ENCODE measurements around the gene KLK15.

The KLK15 gene

GRCh38 chr19:50833117-50833801 is at the start of gene KLK15:
Gene KLK15 (minus strand): TSS chr19:50833574. CDS start chr19:50831492, 2,082 bp downstream.
- DNase-seq, result no peak

GRCh38 chr19:50882188-50882587 is 48.8 kb upstream of the KLK15 start:
- DNase-seq, result no peak

GRCh38 chr19:50880241-50880640 is 46.9 kb upstream of the KLK15 start:
- DNase-seq, result no peak

GRCh38 chr19:50878851-50879250 is 45.5 kb upstream of the KLK15 start:
- DNase-seq, result no peak

- DNase-seq, result no peak
Measured at GRCh38 chr19:50877338-50877737, 44.0 kb upstream of the KLK15 start.

- DNase-seq, result no peak
Measured at GRCh38 chr19:50876456-50876855, 43.1 kb upstream of the KLK15 start.

- no peak for DNase-seq
Measured at GRCh38 chr19:50875795-50876422, 42.5 kb upstream of the KLK15 start.

GRCh38 chr19:50874211-50874610 is 40.8 kb upstream of the KLK15 start:
- no peak for DNase-seq

- no peak for DNase-seq
Measured at GRCh38 chr19:50873056-50873455, 39.7 kb upstream of the KLK15 start, which contains the start of gene KLK2. Gene KLK2 (plus strand): TSS chr19:50873439. CDS start chr19:50873474, 35 bp downstream.

GRCh38 chr19:50870417-50871089 is 37.2 kb upstream of the KLK15 start:
- DNase-seq, result no peak

- no peak for DNase-seq
Measured at GRCh38 chr19:50869479-50869878, 36.1 kb upstream of the KLK15 start.

GRCh38 chr19:50861496-50862286 is 28.3 kb upstream of the KLK15 start:
- DNase-seq, result no peak

GRCh38 chr19:50861010-50861409 is 27.6 kb upstream of the KLK15 start:
- no peak for DNase-seq

- DNase-seq, result no peak
Measured at GRCh38 chr19:50859849-50860248, 26.5 kb upstream of the KLK15 start.

- no peak for DNase-seq
Measured at GRCh38 chr19:50858886-50859285, 25.5 kb upstream of the KLK15 start.

- no peak for DNase-seq
Measured at GRCh38 chr19:50857366-50857765, 24.0 kb upstream of the KLK15 start.

- no peak for DNase-seq
Measured at GRCh38 chr19:50854636-50855410, 21.4 kb upstream of the KLK15 start, which contains the start of gene KLK3. Gene KLK3 (plus strand): TSS chr19:50854915. CDS start chr19:50854956, 41 bp downstream.

- no peak for DNase-seq
Measured at GRCh38 chr19:50851620-50852019, 18.2 kb upstream of the KLK15 start.

GRCh38 chr19:50850738-50851137 is 17.4 kb upstream of the KLK15 start:
- no peak for DNase-seq

- no peak for DNase-seq
Measured at GRCh38 chr19:50844296-50844935, 11.0 kb upstream of the KLK15 start.

GRCh38 chr19:50843701-50844221 is 10.4 kb upstream of the KLK15 start:
- no peak for DNase-seq

Data from activated effector memory CD4-positive, alpha-beta T cell treated with Interleukin-2 at 50 U/mL for 16 hours (primary cell).